K562 (cell line): ENCODE data around the gene MMAB. TPM values are rescaled to one million over a fixed set of nuclear protein-coding genes. Genes with fewer than 3 reads are reported as not detected.

Experiments used
- ARID2 ChIP-seq: fragments of 450-650 bp; IDR thresholded peaks from 2 replicates; pipeline ENCODE4 v1.6.1; 2017; ENCODE audit warnings: antibody characterized with exemption, mild to moderate bottlenecking
- CBX2 ChIP-seq: fragments of 200-600 bp; sonication (generic); IDR thresholded peaks from one replicate; pipeline ENCODE4 v1.6.1; 2012; ENCODE audit warnings: mild to moderate bottlenecking, low read length, inconsistent platforms; ENCODE audit not compliant: insufficient read depth, poor library complexity, severe bottlenecking
- CCNT2 ChIP-seq: IDR thresholded peaks from 2 replicates; pipeline ENCODE4 v1.6.1; 2011; ENCODE audit warnings: borderline replicate concordance, low read depth, mild to moderate bottlenecking, moderate library complexity, mixed read lengths, low read length; ENCODE audit not compliant: insufficient read length; ENCODE audit errors: extremely low read depth
- CREB3L1 ChIP-seq: fragments of 450-650 bp; IDR thresholded peaks from 2 replicates; pipeline ENCODE4 v1.6.1; 2014; ENCODE audit warnings: low read depth, mild to moderate bottlenecking, moderate library complexity, borderline replicate concordance
- FOXA1 ChIP-seq: fragments of 450-650 bp; IDR thresholded peaks from 2 replicates; pipeline ENCODE4 v1.6.1; 2016; ENCODE audit warnings: mild to moderate bottlenecking, borderline replicate concordance
- GTF2B ChIP-seq: IDR thresholded peaks from 2 replicates; pipeline ENCODE4 v1.6.1; 2011; ENCODE audit not compliant: insufficient read length; ENCODE audit errors: extremely low read depth
- HNRNPLL ChIP-seq: fragments of 200-400 bp; formaldehyde crosslinking; IDR thresholded peaks from 2 replicates; pipeline ENCODE4 v1.6.1; 2017; ENCODE audit warnings: low read length, low read depth, mild to moderate bottlenecking; ENCODE audit not compliant: poor library complexity, severe bottlenecking
- MAFG ChIP-seq: fragments of 450-650 bp; conservative IDR thresholded peaks from 2 replicates; pipeline ENCODE4 v1.6.1; 2016; ENCODE audit warnings: missing genetic modification characterization, missing compliant biosample characterization
- MNT ChIP-seq, 2 experiments: fragments of 450-650 bp; conservative IDR thresholded peaks; 2 replicates each; pipeline ENCODE4 v1.6.1; 2017; ENCODE audit warnings: mild to moderate bottlenecking in 2 of 2, moderate library complexity in 2 of 2
- NR2C2 ChIP-seq, 2 experiments: fragments of 200-800 bp in 1 of 2; sonication (Bioruptor generic) in 1 of 2; sonication (generic) in 1 of 2; formaldehyde crosslinking in 1 of 2; IDR thresholded peaks; 2 replicates each; pipeline versions ENCODE4 v1.6.1 to v1.8.0; 2016 to 2022; ENCODE audit warnings: mild to moderate bottlenecking in 1 of 2, missing compliant biosample characterization in 1 of 2, missing genetic modification characterization in 1 of 2, missing genetic modification reagents in 1 of 2
- POLR2AphosphoS2 ChIP-seq: IDR thresholded peaks from 2 replicates; pipeline ENCODE4 v1.6.1; 2012; ENCODE audit warnings: low read length, improper control_type of control experiment
- SMC3 ChIP-seq: conservative IDR thresholded peaks from 2 replicates; pipeline ENCODE4 v1.6.1; 2011; ENCODE audit warnings: low read depth, low read length, improper control_type of control experiment; ENCODE audit not compliant: insufficient read depth
- SREBF2 ChIP-seq: sonication (generic); formaldehyde crosslinking; IDR thresholded peaks from 2 replicates; pipeline ENCODE4 v1.4.0; 2020; ENCODE audit warnings: mild to moderate bottlenecking, missing genetic modification reagents
- STAT5A ChIP-seq: IDR thresholded peaks from 2 replicates; pipeline ENCODE4 v1.6.1; 2012; ENCODE audit warnings: low read length, inconsistent platforms, borderline replicate concordance
- TFAP4 ChIP-seq: sonication (generic); formaldehyde crosslinking; IDR thresholded peaks from 2 replicates; pipeline ENCODE4 v1.8.0; 2022; ENCODE audit warnings: missing genetic modification reagents, mild to moderate bottlenecking, moderate library complexity, borderline replicate concordance
- ZBTB26 ChIP-seq: fragments of 450-650 bp; formaldehyde crosslinking; IDR thresholded peaks from 2 replicates; pipeline ENCODE4 v1.4.0; 2022; ENCODE audit warnings: missing genetic modification characterization
- ZNF316 ChIP-seq: fragments of 450-650 bp; IDR thresholded peaks from 2 replicates; pipeline ENCODE4 v1.6.1; 2016
- ZNF584 ChIP-seq: fragments of 200-800 bp; sonication (Bioruptor generic); IDR thresholded peaks from 2 replicates; pipeline ENCODE4 v1.6.1; 2016; ENCODE audit warnings: low read depth, mild to moderate bottlenecking, missing genetic modification characterization, missing compliant biosample characterization
- ZNF639 ChIP-seq, 2 experiments: fragments of 200-800 bp in 1 of 2; sonication (Bioruptor generic) in 1 of 2; sonication (generic) in 1 of 2; formaldehyde crosslinking in 1 of 2; IDR thresholded peaks in 1 of 2; conservative IDR thresholded peaks in 1 of 2; 2 replicates each; pipeline versions ENCODE4 v1.5.0 to v1.6.1; 2016 to 2020; ENCODE audit warnings: missing compliant biosample characterization in 1 of 2, missing genetic modification characterization in 1 of 2, missing genetic modification reagents in 1 of 2
- polyA plus RNA-seq, 8 experiments: library from polyadenylated mRNA; depleted of rRNA in 4 of 8; stranded (reverse) in 5 of 8; unstranded in 3 of 8; fragments of >200 nt; fragmentation: Nextera tagmentation in 2 of 8; fragmentation: Illumina TruSeq in 1 of 8; extraction: Ambion mirVana in 2 of 8; extraction: Trizol in 1 of 8; gene quantifications; 2 replicates each; pipeline versions ENCODE4 v1.2.1 to v1.2.3, GENCODE V29; 2011 to 2014; ENCODE audit warnings: inconsistent platforms in 1 of 8, missing spikeins in 1 of 8
- total RNA-seq, 7 experiments: library from RNA; depleted of rRNA in 6 of 7; stranded (reverse); fragments of >200 nt in 6 of 7; fragmentation: Illumina TruSeq in 2 of 7; extraction: Trizol in 2 of 7; gene quantifications; 2 replicates each; pipeline versions ENCODE4 v1.2.1 to v1.2.3, GENCODE V29; 2011 to 2021; ENCODE audit warnings: low replicate concordance in 1 of 7

Gene MMAB
- total and polyA plus RNA-seq, 9 of the 15 experiments (the other 6 are each of a cell fraction or from before 2014, with no cell fraction given): 9.5 to 76.1 (median 46.2) TPM

GRCh38 chr12:109597795-109598427 is 24.6 kb upstream of the MMAB start (continued):
- TF ChIP-seq STAT5A (no peak), ZBTB26 (no peak), SMC3 (peak; percentile 88), POLR2AphosphoS2 (peak; percentile 82; the same call in 1 of the 2 replicates), NR2C2 (CRISPR knock-in tag; IDR thresholded peaks at IDR 0.05) (no peak), NR2C2 (tag; IDR thresholded peaks at IDR 0.05) (no peak), CREB3L1 (no peak), CBX2 (no peak), ZNF584 (no peak), TFAP4 (CRISPR knock-in tag) (peak; percentile 72; the same call in 1 of the 2 replicates), CCNT2 (no peak), SREBF2 (CRISPR knock-in tag) (no peak), FOXA1 (no peak), ZNF316 (no peak), MAFG (tag) (no peak), MNT (conservative IDR thresholded peaks at IDR 0.05) (no peak), ZNF639 (CRISPR knock-in tag; conservative IDR thresholded peaks at IDR 0.05 in 1 of 2, IDR thresholded peaks at IDR 0.05 in 1 of 2) (no peak), ARID2 (no peak), HNRNPLL (no peak), GTF2B (no peak)
